D341Med (cell line): ENCODE results near the gene PCBP2.
"Not testable (repeated sequence)": the region's sequence is repeated elsewhere in the genome, so short reads cannot be mapped to it uniquely, and the experiment has no call there.

Experiments used
- DNase-seq: peaks from one replicate; pipeline ENCODE4 v3.0.0; 2012; ENCODE audit warnings: low spot score

Gene PCBP2

GRCh38 chr12:53441040-53441833, 10.7 kb upstream of the PCBP2 start, which contains the start of gene PRR13:
TSS of gene PRR13 (plus strand) at chr12:53441734. CDS start at chr12:53442715, 981 bp downstream.
- DNase-seq, result peak; percentile 95

GRCh38 chr12:53443955-53444354, 7.9 kb upstream of the PCBP2 start:
- DNase-seq, result no peak

GRCh38 chr12:53444593-53445325, 7.1 kb upstream of the PCBP2 start:
- DNase-seq, result not testable (repeated sequence)

- no peak for DNase-seq
These were observed 966 bp upstream of the PCBP2 start for GRCh38 chr12:53450936-53451335.

GRCh38 chr12:53452159-53453077, 516 bp downstream of the PCBP2 start:
- peak; percentile 85 for DNase-seq

GRCh38 chr12:53453953-53454640, 2.2 kb downstream of the PCBP2 start:
- no peak for DNase-seq

- DNase-seq, result peak; percentile 67
These were observed 2.8 kb downstream of the PCBP2 start for GRCh38 chr12:53454707-53455106.

GRCh38 chr12:53456654-53457366, 4.9 kb downstream of the PCBP2 start:
- no peak for DNase-seq

- no peak for DNase-seq
These were observed 7.2 kb downstream of the PCBP2 start for GRCh38 chr12:53459097-53459496.

GRCh38 chr12:53461059-53461458, 9.2 kb downstream of the PCBP2 start:
- no peak for DNase-seq

- DNase-seq, result no peak
These were observed 9.7 kb downstream of the PCBP2 start for GRCh38 chr12:53461591-53461990.

GRCh38 chr12:53462935-53463334, 11.0 kb downstream of the PCBP2 start:
- no peak for DNase-seq

GRCh38 chr12:53463802-53464560, 12.1 kb downstream of the PCBP2 start:
- DNase-seq, result no peak

- no peak for DNase-seq
These were observed 12.9 kb downstream of the PCBP2 start for GRCh38 chr12:53464685-53465418.

GRCh38 chr12:53465679-53466078, 13.8 kb downstream of the PCBP2 start:
- no peak for DNase-seq

GRCh38 chr12:53466640-53467039, 14.7 kb downstream of the PCBP2 start:
- DNase-seq, result no peak

- DNase-seq, result no peak
These were observed 15.2 kb downstream of the PCBP2 start for GRCh38 chr12:53467082-53467481.

GRCh38 chr12:53467880-53468279, 16.0 kb downstream of the PCBP2 start:
- DNase-seq, result no peak

GRCh38 chr12:53468282-53468681, 16.4 kb downstream of the PCBP2 start:
- no peak for DNase-seq
